OCI-LY7 (cell line): ENCODE measurements around the gene PODXL2.

Source experiments
- EZH2phosphoT487 ChIP-seq: fragments of 200-600 bp; sonication (generic); IDR thresholded peaks from 2 replicates; pipeline ENCODE4 v1.6.1; 2018; ENCODE audit warnings: low read depth, borderline replicate concordance, mild to moderate bottlenecking, mixed run types, antibody characterized with exemption, low read length, moderate library complexity, mixed read lengths
- TF ChIP-seq, protein P1 (sequence below): fragments of 200-600 bp; sonication (generic); conservative IDR thresholded peaks from 2 replicates; pipeline ENCODE4 v1.5.1; 2014; ENCODE audit warnings: mild to moderate bottlenecking, antibody characterized with exemption, low read length, moderate library complexity, mixed read lengths

DNA sequence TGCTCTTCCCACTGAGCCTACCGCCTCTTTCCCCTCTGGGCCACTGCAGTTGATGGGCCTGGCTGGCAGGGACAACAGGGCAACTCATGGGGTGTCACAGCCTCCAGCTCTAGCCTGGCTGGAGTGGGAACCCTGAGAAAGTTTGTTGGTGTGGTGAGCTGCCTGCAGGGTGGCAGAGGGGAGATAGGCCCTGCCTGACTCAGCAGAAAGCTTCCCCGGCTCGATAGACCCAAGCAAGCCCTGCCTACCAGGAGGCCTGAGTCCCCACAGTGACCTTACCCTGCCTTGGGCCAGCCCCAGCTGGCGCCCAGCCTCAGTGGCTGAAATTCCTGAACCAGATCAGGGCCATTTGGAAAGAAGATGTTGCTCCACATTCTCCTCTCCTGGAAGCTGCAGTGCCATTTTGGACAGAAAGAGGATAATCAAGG, 73.2 kb downstream of the PODXL2 start:
- TF ChIP-seq, protein P1, sequence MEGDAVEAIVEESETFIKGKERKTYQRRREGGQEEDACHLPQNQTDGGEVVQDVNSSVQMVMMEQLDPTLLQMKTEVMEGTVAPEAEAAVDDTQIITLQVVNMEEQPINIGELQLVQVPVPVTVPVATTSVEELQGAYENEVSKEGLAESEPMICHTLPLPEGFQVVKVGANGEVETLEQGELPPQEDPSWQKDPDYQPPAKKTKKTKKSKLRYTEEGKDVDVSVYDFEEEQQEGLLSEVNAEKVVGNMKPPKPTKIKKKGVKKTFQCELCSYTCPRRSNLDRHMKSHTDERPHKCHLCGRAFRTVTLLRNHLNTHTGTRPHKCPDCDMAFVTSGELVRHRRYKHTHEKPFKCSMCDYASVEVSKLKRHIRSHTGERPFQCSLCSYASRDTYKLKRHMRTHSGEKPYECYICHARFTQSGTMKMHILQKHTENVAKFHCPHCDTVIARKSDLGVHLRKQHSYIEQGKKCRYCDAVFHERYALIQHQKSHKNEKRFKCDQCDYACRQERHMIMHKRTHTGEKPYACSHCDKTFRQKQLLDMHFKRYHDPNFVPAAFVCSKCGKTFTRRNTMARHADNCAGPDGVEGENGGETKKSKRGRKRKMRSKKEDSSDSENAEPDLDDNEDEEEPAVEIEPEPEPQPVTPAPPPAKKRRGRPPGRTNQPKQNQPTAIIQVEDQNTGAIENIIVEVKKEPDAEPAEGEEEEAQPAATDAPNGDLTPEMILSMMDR: no peak
- no peak for TF ChIP-seq EZH2phosphoT487
